Measurements from ENCODE around the gene IL24.
A peak's percentile ranks its signal among the peaks of the same experiment; 100 is the strongest.

Gene IL24

DNA sequence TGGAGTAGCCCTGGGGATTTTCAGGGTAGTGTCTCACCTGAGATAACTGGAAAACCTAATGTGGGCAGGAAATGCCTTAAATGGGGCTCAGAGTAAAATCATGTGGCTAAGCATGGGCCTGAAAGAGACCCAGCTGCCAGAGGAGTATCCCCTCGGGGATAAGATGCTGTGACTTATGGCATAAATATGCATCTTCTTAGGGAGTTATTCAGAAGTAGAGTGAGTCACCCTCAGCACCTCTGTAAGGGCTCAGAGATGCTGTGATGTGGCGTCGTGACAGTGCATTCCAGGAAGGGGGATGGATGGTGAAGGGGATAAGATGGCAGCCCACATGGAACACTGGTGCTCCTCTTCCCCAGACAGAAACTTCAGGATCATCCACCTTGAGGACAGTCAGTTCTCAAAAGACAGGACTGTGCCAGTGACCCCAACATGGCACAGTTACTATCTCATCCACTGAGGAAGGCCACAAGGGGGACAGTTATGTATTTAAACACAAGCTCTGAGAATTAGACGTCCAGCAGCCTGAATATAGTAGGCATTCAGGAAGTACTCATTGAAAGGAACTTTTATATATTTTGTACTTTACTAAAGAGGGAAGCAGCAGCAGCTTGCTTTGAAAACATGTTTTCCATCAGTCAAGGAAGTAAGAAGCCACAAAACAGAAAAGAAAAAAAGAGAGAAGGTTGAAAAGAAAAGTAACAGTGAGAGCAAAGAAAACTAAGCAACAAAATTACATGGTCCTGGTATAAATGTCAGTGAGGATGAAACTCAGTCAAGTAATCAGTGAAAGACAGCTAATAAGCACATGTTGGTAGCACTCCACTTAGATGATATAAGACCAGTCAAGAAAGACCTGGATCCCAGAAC is 8.3 kb downstream of the IL24 start:
- Histone ChIP-seq H3K27me3 (ENCODE audit: insufficient read depth, low read depth, severe bottlenecking) (peaks cover 94% of the 10 kb centered on the region), H3K9me3 (ENCODE audit: severe bottlenecking) (peaks cover 5% of the 10 kb centered on the region), H3K27ac (no peak overlapping the region), H3K36me3 (no peaks in the 10 kb centered on the region), H3K4me3 (ENCODE audit: low read depth, low read length) (no peak overlapping the region)
- TF ChIP-seq CTCF (IDR thresholded peaks at IDR 0.05; ENCODE audit: low read depth, low read length) = no peak
- DNase-seq = no peak

DNA sequence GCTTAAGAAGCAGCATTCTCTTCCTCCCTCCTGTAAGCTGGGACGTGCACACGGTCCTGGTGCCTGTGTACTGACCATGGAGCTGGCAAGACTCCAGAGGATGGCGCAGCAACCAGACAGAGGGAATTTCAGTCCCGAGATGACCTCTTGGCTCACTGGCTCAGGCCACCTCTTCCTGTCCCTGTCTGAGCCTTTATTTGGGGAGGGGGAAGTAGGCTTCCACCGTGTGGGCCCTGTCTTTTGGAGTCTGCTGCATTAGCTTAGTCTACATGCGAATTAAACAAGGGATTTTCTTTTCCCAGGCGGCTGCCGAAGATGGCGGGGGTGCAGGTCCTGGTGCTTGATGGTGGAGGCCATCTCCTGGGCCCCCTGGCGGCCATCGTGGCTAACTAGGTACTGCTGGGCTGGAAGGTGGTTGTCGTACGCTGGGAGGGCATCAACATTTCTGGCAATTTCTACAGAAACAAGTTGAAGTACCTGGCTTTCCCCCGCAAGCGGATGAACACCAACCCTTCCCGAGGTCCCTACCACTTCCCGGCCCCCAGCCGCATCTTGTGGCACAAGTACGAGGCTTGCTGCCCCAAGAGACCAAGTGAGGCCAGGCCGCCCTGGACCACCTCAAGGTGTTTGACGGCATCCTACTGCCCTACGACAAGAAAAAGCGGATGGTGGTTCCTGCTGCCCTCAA is 10.2 kb downstream of the IL24 start:
- H3K9me3 ChIP-seq (ENCODE audit: severe bottlenecking) = peaks cover 5% of the 10 kb centered on the region
- no peak overlapping the region for H3K4me3 ChIP-seq (ENCODE audit: low read depth, low read length)
- TF ChIP-seq CTCF (IDR thresholded peaks at IDR 0.05; ENCODE audit: low read depth, low read length) = peak; percentile 93
- peaks cover 95% of the 10 kb centered on the region for H3K27me3 ChIP-seq (ENCODE audit: insufficient read depth, low read depth, severe bottlenecking)
- H3K27ac ChIP-seq = no peak overlapping the region
- DNase-seq = peak; percentile 91
- no peaks in the 10 kb centered on the region for H3K36me3 ChIP-seq

GRCh38 chr1:206908038-206908437 is 10.8 kb downstream of the IL24 start:
- Histone ChIP-seq H3K9me3 (ENCODE audit: severe bottlenecking) (peaks cover 5% of the 10 kb centered on the region), H3K36me3 (no peaks in the 10 kb centered on the region), H3K4me3 (ENCODE audit: low read depth, low read length) (no peak overlapping the region), H3K27me3 (ENCODE audit: insufficient read depth, low read depth, severe bottlenecking) (peaks cover 95% of the 10 kb centered on the region), H3K27ac (no peak overlapping the region)
- no peak for TF ChIP-seq CTCF (IDR thresholded peaks at IDR 0.05; ENCODE audit: low read depth, low read length)
- no peak for DNase-seq

- H3K36me3 ChIP-seq = no peaks in the 10 kb centered on the region
- peak overlapping the region; percentile 45 for H3K4me3 ChIP-seq (ENCODE audit: low read depth, low read length)
- peaks cover 95% of the 10 kb centered on the region for H3K27me3 ChIP-seq (ENCODE audit: insufficient read depth, low read depth, severe bottlenecking)
- TF ChIP-seq CTCF (IDR thresholded peaks at IDR 0.05; ENCODE audit: low read depth, low read length) = peak; percentile 34; the same call in 1 of the 2 replicates
- no peak overlapping the region for H3K27ac ChIP-seq
- DNase-seq = peak; percentile 77
- peaks cover 5% of the 10 kb centered on the region for H3K9me3 ChIP-seq (ENCODE audit: severe bottlenecking)
Observed at GRCh38 chr1:206909161-206909882, 12.1 kb downstream of the IL24 start.

GRCh38 chr1:206909883-206910318 is 12.7 kb downstream of the IL24 start:
- TF ChIP-seq CTCF (IDR thresholded peaks at IDR 0.05; ENCODE audit: low read depth, low read length) = no peak
- Histone ChIP-seq H3K4me3 (ENCODE audit: low read depth, low read length) (peak overlapping the region; percentile 45), H3K36me3 (no peaks in the 10 kb centered on the region), H3K27ac (no peak overlapping the region), H3K27me3 (ENCODE audit: insufficient read depth, low read depth, severe bottlenecking) (peaks cover 95% of the 10 kb centered on the region), H3K9me3 (ENCODE audit: severe bottlenecking) (peaks cover 5% of the 10 kb centered on the region)
- no peak for DNase-seq
